ENCODE data around the gene ANKRD40. TPM values are rescaled to one million over a fixed set of nuclear protein-coding genes. Genes with fewer than 3 reads are reported as not detected.

ANKRD40 gene
- total and polyA plus RNA-seq, 2 donors (not counting 3 experiments of a cell fraction or from before 2014, with no cell fraction given): 24.5 to 56.0 TPM

- CTCF ChIA-PET: interaction anchor here (0.7 to 7.9 kb wide), 6 partner anchors 10 to 134 kb away, joined by 3 to 105 read pairs (median 10); no protein-coding TSS in a partner anchor
- H3K27ac ChIP-seq (ENCODE audit: insufficient read depth, low read depth, low read length): no peak overlapping the region
- H3K27me3 ChIP-seq (ENCODE audit: control insufficient read depth in 2 of 2, insufficient read depth in 2 of 2, low read length in 2 of 2): no peaks in the 10 kb centered on the region
- H3K9me3 ChIP-seq (replicated peaks; ENCODE audit: control insufficient read depth, insufficient read depth, low read length): no peaks in the 10 kb centered on the region
- no peak overlapping the region for H3K4me3 ChIP-seq (replicated peaks in 1 of 3; ENCODE audit: insufficient read depth in 1 of 3, low read depth in 1 of 3, low read length in 3 of 3)
- BruUV-seq (replicated peaks): no TSS peak
- peaks cover 3% of the 10 kb centered on the region for H3K4me1 ChIP-seq (ENCODE audit: control insufficient read depth, extremely low read depth, insufficient read depth, low read length)
- POLR2A ChIA-PET: no interaction called here
- H2AFZ ChIP-seq (ENCODE audit: low read depth, low read length): no peak overlapping the region
- no peaks in the 10 kb centered on the region for H3K36me3 ChIP-seq (ENCODE audit: control insufficient read depth in 2 of 2, extremely low read depth in 1 of 2, insufficient read depth in 2 of 2, low read length in 2 of 2)
- no peaks in the 10 kb centered on the region for H4K20me1 ChIP-seq (replicated peaks; ENCODE audit: control insufficient read depth, extremely low read depth, insufficient read depth, low read length)
- H3K4me2 ChIP-seq (ENCODE audit: insufficient read depth, low read length): no peak overlapping the region
- FAIRE-seq: no peak
- H3K9ac ChIP-seq (replicated peaks; ENCODE audit: extremely low read depth, insufficient read depth, low read length): no peak overlapping the region
- no peak for TF ChIP-seq CTCF (IDR thresholded peaks at IDR 0.05; ENCODE audit: extremely low read depth in 1 of 2, insufficient read depth in 1 of 2, low read depth in 1 of 2, low read length in 2 of 2)
- TF ChIP-seq POLR2AphosphoS5 (IDR thresholded peaks at IDR 0.05; ENCODE audit: insufficient read depth, low read depth, low read length): no peak
- TF ChIP-seq EZH2 (IDR thresholded peaks at IDR 0.05; ENCODE audit: borderline replicate concordance, low read depth, low read length, severe bottlenecking): no peak
- TF ChIP-seq GATA2 (IDR thresholded peaks at IDR 0.05; ENCODE audit: insufficient read depth, insufficient read length, low read depth, low read length): no peak
- TF ChIP-seq MAX (IDR thresholded peaks at IDR 0.05; ENCODE audit: insufficient read depth, insufficient read length): no peak
- no peak for TF ChIP-seq JUN (IDR thresholded peaks at IDR 0.05; ENCODE audit: borderline replicate concordance, insufficient read depth, insufficient read length, low read depth)
- no peak for TF ChIP-seq FOS (IDR thresholded peaks at IDR 0.05; ENCODE audit: borderline replicate concordance, insufficient read depth, low read length)
- TF ChIP-seq POLR2A (IDR thresholded peaks at IDR 0.05; ENCODE audit: low read depth, low read length): no peak
- TF ChIP-seq MYC (IDR thresholded peaks at IDR 0.05; ENCODE audit: low read depth, low read length): no peak
- H3K79me2 ChIP-seq (ENCODE audit: control insufficient read depth, insufficient read depth, low read length): no peaks in the 10 kb centered on the region
- no peaks in the 10 kb centered on the region for H3K9me1 ChIP-seq (replicated peaks; ENCODE audit: control insufficient read depth, extremely low read depth, insufficient read depth, low read length)
- dilution Hi-C loops (cut with MboI; ENCODE audit: extremely low pct_ligation_motif_present, low sequenced_read_pairs): no loop called here
- intact Hi-C loops (cut with micrococcal nuclease): no loop called here
- no peak for DNase-seq (ENCODE audit: low read depth, low spot score)
Observed at GRCh38 chr17:50684612-50685333, 22.9 kb downstream of the ANKRD40 start.
